OCI-LY7 (cell line): Measurements from ENCODE around the gene SEC11C. TPM values are rescaled to one million over a fixed set of nuclear protein-coding genes. Genes with fewer than 3 reads are reported as not detected.

Experiments
- BruUV-seq: library from RNA; stranded (reverse); fragments of 400-500 nt; replicated peaks from 2 replicates; lab custom pipeline; 2021; lab: Mats Ljungman, UMichigan
- CTCF ChIA-PET: fragments of 300-600 bp; sonication (Branson Sonifier 250); formaldehyde crosslinking; loops from one replicate; lab custom pipeline; 2022; ENCODE audit warnings: antibody characterized with exemption; ENCODE audit not compliant: unreplicated experiment; lab: Charles Lee
- POLR2A ChIA-PET: fragments of 300-600 bp; sonication (Branson Sonifier 250); formaldehyde crosslinking; loops from one replicate; lab custom pipeline; 2022; ENCODE audit warnings: antibody characterized with exemption; lab: Charles Lee
- DNase-seq: peaks from one replicate; pipeline ENCODE4 v3.0.0-alpha.2; 2015; ENCODE audit warnings: low spot score
- H2AFZ ChIP-seq: fragments of 200-600 bp; sonication (generic), shearing (Covaris generic); 2 replicates; pipeline ENCODE4 v1.6.1; 2014; ENCODE audit warnings: mild to moderate bottlenecking, antibody characterized with exemption, low read length, moderate library complexity
- H3K27ac ChIP-seq: fragments of 200-600 bp; sonication (generic); 2 replicates; pipeline ENCODE4 v1.5.1; 2014; ENCODE audit warnings: mixed run types, low read depth, mild to moderate bottlenecking, moderate library complexity, low read length, inconsistent platforms; ENCODE audit not compliant: poor library complexity, severe bottlenecking
- H3K36me3 ChIP-seq: fragments of 200-600 bp; sonication (generic); 2 replicates; pipeline ENCODE4 v1.6.1; 2014; ENCODE audit warnings: mild to moderate bottlenecking, antibody characterized with exemption, low read length, moderate library complexity, mixed read lengths; ENCODE audit not compliant: insufficient read depth
- H3K4me1 ChIP-seq: fragments of 200-600 bp; sonication (generic); 2 replicates; pipeline ENCODE4 v1.5.1; 2014; ENCODE audit warnings: mild to moderate bottlenecking, low read length; ENCODE audit not compliant: insufficient read depth, poor library complexity, severe bottlenecking
- H3K4me2 ChIP-seq: fragments of 200-600 bp; sonication (generic); 2 replicates; pipeline ENCODE4 v1.6.1; 2014; ENCODE audit warnings: mild to moderate bottlenecking, low read length
- H3K4me3 ChIP-seq: fragments of 200-600 bp; sonication (generic); 2 replicates; pipeline ENCODE4 v1.5.1; 2014; ENCODE audit warnings: mild to moderate bottlenecking, low read depth, low read length; ENCODE audit not compliant: poor library complexity, severe bottlenecking
- H3K79me2 ChIP-seq: fragments of 200-600 bp; sonication (generic); 2 replicates; pipeline ENCODE4 v1.6.1; 2016; ENCODE audit warnings: low read depth, mild to moderate bottlenecking, low read length, moderate library complexity, mixed read lengths; ENCODE audit not compliant: insufficient read depth
- H3K9me2 ChIP-seq: fragments of 200-600 bp; sonication (generic); 2 replicates; pipeline ENCODE4 v1.6.1; 2016; ENCODE audit warnings: mild to moderate bottlenecking, low read length, mixed read lengths; ENCODE audit not compliant: insufficient read depth
- H3K9me3 ChIP-seq: fragments of 200-600 bp; sonication (generic); 2 replicates; pipeline ENCODE4 v1.6.1; 2014; ENCODE audit warnings: mild to moderate bottlenecking, mixed run types, low read length, mixed read lengths
- H4K20me1 ChIP-seq: fragments of 200-600 bp; sonication (generic); 2 replicates; pipeline ENCODE4 v1.6.1; 2014; ENCODE audit warnings: mild to moderate bottlenecking, antibody characterized with exemption, low read length, moderate library complexity, mixed read lengths; ENCODE audit not compliant: insufficient read depth
- CTCF ChIP-seq: fragments of 200-600 bp; sonication (generic); conservative IDR thresholded peaks from 2 replicates; pipeline ENCODE4 v1.5.1; 2014; ENCODE audit warnings: mild to moderate bottlenecking, antibody characterized with exemption, low read length, moderate library complexity, mixed read lengths
- EZH2phosphoT487 ChIP-seq: fragments of 200-600 bp; sonication (generic); IDR thresholded peaks from 2 replicates; pipeline ENCODE4 v1.6.1; 2018; ENCODE audit warnings: low read depth, borderline replicate concordance, mild to moderate bottlenecking, mixed run types, antibody characterized with exemption, low read length, moderate library complexity, mixed read lengths
- intact Hi-C: fragments of 100-400 bp; cut with micrococcal nuclease; formaldehyde crosslinking; loops from one replicate; pipeline ENCODE4 v1.10.0; 2022; ENCODE audit not compliant: unreplicated experiment
- total RNA-seq, 2 experiments: library from RNA; depleted of rRNA in 1 of 2; stranded (reverse); fragments of >200 nt in 1 of 2; shearing (Covaris generic) in 1 of 2; gene quantifications; 2 replicates each; pipeline ENCODE4 v1.2.3, GENCODE V29; 2014 to 2022

Gene SEC11C
- total RNA-seq, 2 experiments from 2014 or later = 37.4 to 77.7 TPM

- Histone ChIP-seq H3K9me3 (no peaks in the 10 kb centered on the region), H3K36me3 (no peaks in the 10 kb centered on the region), H2AFZ (no peak overlapping the region), H3K4me2 (no peak overlapping the region), H3K27ac (no peak overlapping the region), H3K4me3 (no peak overlapping the region), H3K79me2 (no peaks in the 10 kb centered on the region), H4K20me1 (no peaks in the 10 kb centered on the region), H3K4me1 (no peaks in the 10 kb centered on the region), H3K9me2 (no peaks in the 10 kb centered on the region)
- no peak for DNase-seq
- intact Hi-C loops = no loop called here
- BruUV-seq = no TSS peak
- CTCF ChIA-PET = no interaction called here
- no peak for TF ChIP-seq EZH2phosphoT487
- TF ChIP-seq CTCF = no peak
- POLR2A ChIA-PET = interaction anchor here (0.6 kb wide), 1 partner anchor 279 kb away, joined by 3 read pairs; no protein-coding TSS in a partner anchor
Measured at GRCh38 chr18:59129951-59130703, 9.6 kb upstream of the SEC11C start.

- Histone ChIP-seq H3K27ac (no peak overlapping the region), H4K20me1 (no peaks in the 10 kb centered on the region), H3K4me1 (no peaks in the 10 kb centered on the region), H3K36me3 (no peaks in the 10 kb centered on the region), H3K9me3 (no peaks in the 10 kb centered on the region), H2AFZ (no peak overlapping the region), H3K9me2 (no peaks in the 10 kb centered on the region), H3K4me3 (no peak overlapping the region), H3K79me2 (no peaks in the 10 kb centered on the region), H3K4me2 (no peak overlapping the region)
- CTCF ChIA-PET = no interaction called here
- POLR2A ChIA-PET = no interaction called here
- TF ChIP-seq EZH2phosphoT487 (no peak), CTCF (no peak)
- no peak for DNase-seq
- BruUV-seq = no TSS peak
- intact Hi-C loops = no loop called here
Measured at GRCh38 chr18:59132810-59133465, 6.7 kb upstream of the SEC11C start.
